ENCODE results near the gene SOCS4. TPM values are rescaled to one million over a fixed set of nuclear protein-coding genes. Genes with fewer than 3 reads are reported as not detected.

SOCS4 gene
- total and polyA plus RNA-seq, 2 donors: 9.7 to 12.9 TPM

- Histone ChIP-seq H3K4me1 (ENCODE audit: control insufficient read depth in 2 of 2, insufficient read depth in 2 of 2, low read length in 2 of 2) (no peaks in the 10 kb centered on the region), H3K27ac (ENCODE audit: low read depth in 1 of 2, low read length in 1 of 2) (no peak overlapping the region)
Measured at GRCh38 chr14:55043528-55043927, 16.5 kb downstream of the SOCS4 start.

GRCh38 chr14:55045087-55045486 lies 18.1 kb downstream of the SOCS4 start:
- Histone ChIP-seq H3K9me3 (ENCODE audit: control insufficient read depth in 2 of 2, insufficient read depth in 1 of 2, low read length in 1 of 2) (no peaks in the 10 kb centered on the region), H3K4me3 (ENCODE audit: low read length in 2 of 2) (no peak overlapping the region), H3K4me1 (ENCODE audit: control insufficient read depth in 2 of 2, insufficient read depth in 2 of 2, low read length in 2 of 2) (no peaks in the 10 kb centered on the region), H3K27ac (ENCODE audit: low read depth in 1 of 2, low read length in 1 of 2) (no peak overlapping the region), H3K36me3 (ENCODE audit: control insufficient read depth in 2 of 2, insufficient read depth in 2 of 2, low read length in 1 of 2) (peaks cover 12 to 17% of the 10 kb centered on the region in 2 donors), H3K27me3 (ENCODE audit: control insufficient read depth in 2 of 2, insufficient read depth in 1 of 2, low read length in 1 of 2) (no peaks in the 10 kb centered on the region)
- no peak for DNase-seq (ENCODE audit: low read depth in 6 of 9, low spot score in 9 of 9)

More at GRCh38 chr14:55043528-55043927, 16.5 kb downstream of the SOCS4 start:
- no peaks in the 10 kb centered on the region for H3K9me3 ChIP-seq (ENCODE audit: control insufficient read depth in 2 of 2, insufficient read depth in 1 of 2, low read length in 1 of 2)
- peaks cover 13 to 20% of the 10 kb centered on the region in 2 donors for H3K36me3 ChIP-seq (ENCODE audit: control insufficient read depth in 2 of 2, insufficient read depth in 2 of 2, low read length in 1 of 2)
- DNase-seq (ENCODE audit: low read depth in 6 of 9, low spot score in 9 of 9): no peak
- H3K4me3 ChIP-seq (ENCODE audit: low read length in 2 of 2): no peak overlapping the region
- 96% methylated on average over 5 of the region's 5 CpGs for WGBS
- H3K27me3 ChIP-seq (ENCODE audit: control insufficient read depth in 2 of 2, insufficient read depth in 1 of 2, low read length in 1 of 2): no peaks in the 10 kb centered on the region

GRCh38 chr14:55047301-55048053 lies 20.4 kb downstream of the SOCS4 start:
- Histone ChIP-seq H3K27ac (ENCODE audit: low read depth in 1 of 2, low read length in 1 of 2) (no peak overlapping the region), H3K36me3 (ENCODE audit: control insufficient read depth in 2 of 2, insufficient read depth in 2 of 2, low read length in 1 of 2) (peaks cover 12 to 17% of the 10 kb centered on the region in 2 donors), H3K4me3 (ENCODE audit: low read length in 2 of 2) (no peak overlapping the region), H3K27me3 (ENCODE audit: control insufficient read depth in 2 of 2, insufficient read depth in 1 of 2, low read length in 1 of 2) (no peaks in the 10 kb centered on the region), H3K9me3 (ENCODE audit: control insufficient read depth in 2 of 2, insufficient read depth in 1 of 2, low read length in 1 of 2) (no peaks in the 10 kb centered on the region), H3K4me1 (ENCODE audit: control insufficient read depth in 2 of 2, insufficient read depth in 2 of 2, low read length in 2 of 2) (peaks cover 2 to 6% of the 10 kb centered on the region in 2 donors)
- no peak for DNase-seq (ENCODE audit: low read depth in 6 of 9, low spot score in 9 of 9)
- 97% methylated on average over 5 of the region's 5 CpGs for WGBS

- Histone ChIP-seq H3K27ac (ENCODE audit: low read depth in 1 of 2, low read length in 1 of 2) (no peak overlapping the region), H3K27me3 (ENCODE audit: control insufficient read depth in 2 of 2, insufficient read depth in 1 of 2, low read length in 1 of 2) (no peaks in the 10 kb centered on the region), H3K4me1 (ENCODE audit: control insufficient read depth in 2 of 2, insufficient read depth in 2 of 2, low read length in 2 of 2) (peaks cover 9 to 15% of the 10 kb centered on the region in 2 donors), H3K4me3 (ENCODE audit: low read length in 2 of 2) (no peak overlapping the region), H3K36me3 (ENCODE audit: control insufficient read depth in 2 of 2, insufficient read depth in 2 of 2, low read length in 1 of 2) (peaks cover under 1 to 7% of the 10 kb centered on the region in 2 donors), H3K9me3 (ENCODE audit: control insufficient read depth in 2 of 2, insufficient read depth in 1 of 2, low read length in 1 of 2) (no peaks in the 10 kb centered on the region)
- DNase-seq (ENCODE audit: low read depth in 6 of 9, low spot score in 9 of 9): no peak
- WGBS: 97% methylated on average over 2 of the region's 2 CpGs
Measured at GRCh38 chr14:55048900-55049436, 21.9 kb downstream of the SOCS4 start.

- Histone ChIP-seq H3K27me3 (ENCODE audit: control insufficient read depth in 2 of 2, insufficient read depth in 1 of 2, low read length in 1 of 2) (no peaks in the 10 kb centered on the region), H3K27ac (ENCODE audit: low read depth in 1 of 2, low read length in 1 of 2) (peak overlapping the region; percentile 77 to 84), H3K4me3 (ENCODE audit: low read length in 2 of 2) (peak overlapping the region; percentile 81 to 94), H3K4me1 (ENCODE audit: control insufficient read depth in 2 of 2, insufficient read depth in 2 of 2, low read length in 2 of 2) (peaks cover 9 to 15% of the 10 kb centered on the region in 2 donors), H3K36me3 (ENCODE audit: control insufficient read depth in 2 of 2, insufficient read depth in 2 of 2, low read length in 1 of 2) (peaks cover 0 to 9% of the 10 kb centered on the region in 2 donors), H3K9me3 (ENCODE audit: control insufficient read depth in 2 of 2, insufficient read depth in 1 of 2, low read length in 1 of 2) (no peaks in the 10 kb centered on the region)
- 6% methylated on average over 10 of the region's 10 CpGs for WGBS
- peak in 1 of 9 donors; percentile 24 for DNase-seq (ENCODE audit: low read depth in 6 of 9, low spot score in 9 of 9)
Measured at GRCh38 chr14:55051165-55051422, 24.1 kb downstream of the SOCS4 start.

GRCh38 chr14:55051423-55052268 lies 24.6 kb downstream of the SOCS4 start, which contains the start of gene MAPK1IP1L:
MAPK1IP1L (plus strand) TSS chr14:55051647; CDS start chr14:55061684, 10,037 bp downstream.
- DNase-seq (ENCODE audit: low read depth in 6 of 9, low spot score in 9 of 9): peak; percentile 71 to 93 (median 87)
- Histone ChIP-seq H3K9me3 (ENCODE audit: control insufficient read depth in 2 of 2, insufficient read depth in 1 of 2, low read length in 1 of 2) (no peaks in the 10 kb centered on the region), H3K27me3 (ENCODE audit: control insufficient read depth in 2 of 2, insufficient read depth in 1 of 2, low read length in 1 of 2) (no peaks in the 10 kb centered on the region), H3K27ac (ENCODE audit: low read depth in 1 of 2, low read length in 1 of 2) (peak within 1 kb of the TSS; percentile 98), H3K4me3 (ENCODE audit: low read length in 2 of 2) (peak within 1 kb of the TSS; percentile 81 to 94), H3K4me1 (ENCODE audit: control insufficient read depth in 2 of 2, insufficient read depth in 2 of 2, low read length in 2 of 2) (peaks cover 9 to 15% of the 10 kb centered on the region in 2 donors), H3K36me3 (ENCODE audit: control insufficient read depth in 2 of 2, insufficient read depth in 2 of 2, low read length in 1 of 2) (peaks cover 0 to 9% of the 10 kb centered on the region in 2 donors)
- whole genome bisulfite sequencing: under 1% methylated on average over 98 of the region's 98 CpGs

GRCh38 chr14:55052269-55052930 lies 25.4 kb downstream of the SOCS4 start:
- peak in 1 of 9 donors; percentile 20 for DNase-seq (ENCODE audit: low read depth in 6 of 9, low spot score in 9 of 9)
- WGBS: 20% methylated on average over 14 of the region's 14 CpGs
- no peaks in the 10 kb centered on the region for H3K27me3 ChIP-seq (ENCODE audit: control insufficient read depth in 2 of 2, insufficient read depth in 1 of 2, low read length in 1 of 2)
- H3K27ac ChIP-seq (ENCODE audit: low read depth in 1 of 2, low read length in 1 of 2): peak overlapping the region; percentile 1 to 98
- peak overlapping the region; percentile 81 to 94 for H3K4me3 ChIP-seq (ENCODE audit: low read length in 2 of 2)
- H3K9me3 ChIP-seq (ENCODE audit: control insufficient read depth in 2 of 2, insufficient read depth in 1 of 2, low read length in 1 of 2): no peaks in the 10 kb centered on the region
- H3K36me3 ChIP-seq (ENCODE audit: control insufficient read depth in 2 of 2, insufficient read depth in 2 of 2, low read length in 1 of 2): peaks cover 0 to 11% of the 10 kb centered on the region in 2 donors
- peaks cover 9 to 15% of the 10 kb centered on the region in 2 donors for H3K4me1 ChIP-seq (ENCODE audit: control insufficient read depth in 2 of 2, insufficient read depth in 2 of 2, low read length in 2 of 2)

- 96% methylated on average over 6 of the region's 6 CpGs for WGBS
- H3K4me1 ChIP-seq (ENCODE audit: control insufficient read depth in 2 of 2, insufficient read depth in 2 of 2, low read length in 2 of 2): peaks cover 9 to 15% of the 10 kb centered on the region in 2 donors
Measured at GRCh38 chr14:55053018-55053417, 26.0 kb downstream of the SOCS4 start.

More at GRCh38 chr14:55053018-55053417, 26.0 kb downstream of the SOCS4 start:
- no peaks in the 10 kb centered on the region for H3K9me3 ChIP-seq (ENCODE audit: control insufficient read depth in 2 of 2, insufficient read depth in 1 of 2, low read length in 1 of 2)
- peak overlapping the region; percentile 81 to 94 for H3K4me3 ChIP-seq (ENCODE audit: low read length in 2 of 2)
- no peaks in the 10 kb centered on the region for H3K27me3 ChIP-seq (ENCODE audit: control insufficient read depth in 2 of 2, insufficient read depth in 1 of 2, low read length in 1 of 2)
- peaks cover 4 to 16% of the 10 kb centered on the region in 2 donors for H3K36me3 ChIP-seq (ENCODE audit: control insufficient read depth in 2 of 2, insufficient read depth in 2 of 2, low read length in 1 of 2)
- DNase-seq (ENCODE audit: low read depth in 6 of 9, low spot score in 9 of 9): no peak
- H3K27ac ChIP-seq (ENCODE audit: low read depth in 1 of 2, low read length in 1 of 2): peak overlapping the region in 1 of 2 donors; percentile 98
